ACC112 (cell line): ENCODE results near the gene LAMA3.

Experiments used
- H2AFZ ChIP-seq: fragments of 200-600 bp; sonication (generic); one replicate; pipeline ENCODE4 v1.6.0; 2017; ENCODE audit warnings: antibody characterized with exemption, low read length; ENCODE audit not compliant: unreplicated experiment
- H3K27ac ChIP-seq: fragments of 200-600 bp; sonication (generic); 2 replicates; pipeline ENCODE4 v1.5.1; 2014; ENCODE audit warnings: low read depth, mild to moderate bottlenecking, antibody characterized with exemption, low read length, moderate library complexity
- H3K27me3 ChIP-seq: fragments of 200-600 bp; sonication (generic); 2 replicates; pipeline ENCODE4 v1.6.1; 2014; ENCODE audit warnings: mild to moderate bottlenecking, antibody characterized with exemption, low read length, moderate library complexity, mixed read lengths; ENCODE audit not compliant: insufficient read depth
- H3K36me3 ChIP-seq: fragments of 200-600 bp; sonication (generic); 2 replicates; pipeline ENCODE4 v1.6.1; 2016; ENCODE audit warnings: mild to moderate bottlenecking, antibody characterized with exemption, low read length, moderate library complexity, mixed read lengths; ENCODE audit not compliant: insufficient read depth
- H3K4me1 ChIP-seq: fragments of 200-600 bp; sonication (generic); one replicate; pipeline ENCODE4 v1.6.1; 2016; ENCODE audit warnings: low read length, mixed read lengths; ENCODE audit not compliant: insufficient read depth, unreplicated experiment, control insufficient read depth
- H3K4me3 ChIP-seq: fragments of 200-600 bp; sonication (generic); 2 replicates; pipeline ENCODE4 v1.5.1; 2014; ENCODE audit warnings: mild to moderate bottlenecking, low read depth, low read length
- H3K79me2 ChIP-seq: fragments of 200-600 bp; sonication (generic); one replicate; pipeline ENCODE4 v1.6.0; 2016; ENCODE audit warnings: low read length; ENCODE audit not compliant: control insufficient read depth, unreplicated experiment, insufficient read depth

LAMA3 gene

DNA sequence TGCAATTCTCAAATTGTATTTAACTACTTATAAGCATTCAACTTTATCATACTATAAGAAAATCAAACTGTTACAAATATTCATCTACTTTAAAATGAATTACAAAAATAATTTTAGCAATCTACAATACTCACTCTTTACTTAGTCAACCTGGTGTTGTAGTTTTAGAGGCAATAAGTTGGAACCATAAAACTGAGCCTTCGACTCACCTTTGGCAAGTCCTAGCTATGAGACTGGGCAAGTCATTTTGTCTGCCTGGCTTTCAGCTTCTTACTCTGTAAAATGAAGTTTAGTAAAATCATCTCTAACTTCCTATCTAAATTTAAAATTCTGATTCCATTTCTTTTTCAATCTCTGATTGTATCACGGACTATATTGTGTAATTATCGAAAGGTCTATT lies 161.0 kb downstream of the LAMA3 start:
- Histone ChIP-seq H3K79me2 (no peaks in the 10 kb centered on the region), H2AFZ (no peak overlapping the region), H3K4me1 (peaks cover under 1% of the 10 kb centered on the region), H3K36me3 (no peaks in the 10 kb centered on the region), H3K27me3 (no peaks in the 10 kb centered on the region), H3K4me3 (no peak overlapping the region), H3K27ac (no peak overlapping the region)

DNA sequence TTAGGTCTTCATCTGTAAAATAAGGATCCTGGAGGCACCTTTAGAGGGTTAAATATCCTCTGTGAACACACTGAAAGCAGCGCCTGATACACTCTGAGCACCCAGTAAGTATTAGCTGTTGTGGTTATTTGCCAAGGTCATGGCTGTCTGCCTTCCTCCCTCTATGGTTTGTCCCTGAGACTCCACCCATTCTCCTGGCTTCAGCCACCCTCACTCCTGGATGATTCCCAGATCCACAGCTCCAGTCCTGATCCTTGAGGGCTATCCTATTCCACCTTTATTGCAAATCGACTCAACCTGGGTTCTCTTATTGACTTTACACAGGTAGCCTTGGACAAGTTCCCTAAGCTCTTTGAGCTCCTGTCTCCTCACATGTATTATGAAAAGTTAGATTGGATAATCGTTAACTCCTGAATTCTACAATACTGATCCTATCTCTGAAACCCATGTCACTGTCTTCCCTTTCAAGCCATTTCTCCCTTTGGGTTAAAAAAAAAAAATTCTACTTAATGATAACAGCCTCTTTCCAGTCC lies 162.3 kb downstream of the LAMA3 start:
- Histone ChIP-seq H3K79me2 (no peaks in the 10 kb centered on the region), H3K4me3 (no peak overlapping the region), H3K36me3 (no peaks in the 10 kb centered on the region), H2AFZ (no peak overlapping the region), H3K4me1 (no peaks in the 10 kb centered on the region), H3K27me3 (no peaks in the 10 kb centered on the region), H3K27ac (no peak overlapping the region)

DNA sequence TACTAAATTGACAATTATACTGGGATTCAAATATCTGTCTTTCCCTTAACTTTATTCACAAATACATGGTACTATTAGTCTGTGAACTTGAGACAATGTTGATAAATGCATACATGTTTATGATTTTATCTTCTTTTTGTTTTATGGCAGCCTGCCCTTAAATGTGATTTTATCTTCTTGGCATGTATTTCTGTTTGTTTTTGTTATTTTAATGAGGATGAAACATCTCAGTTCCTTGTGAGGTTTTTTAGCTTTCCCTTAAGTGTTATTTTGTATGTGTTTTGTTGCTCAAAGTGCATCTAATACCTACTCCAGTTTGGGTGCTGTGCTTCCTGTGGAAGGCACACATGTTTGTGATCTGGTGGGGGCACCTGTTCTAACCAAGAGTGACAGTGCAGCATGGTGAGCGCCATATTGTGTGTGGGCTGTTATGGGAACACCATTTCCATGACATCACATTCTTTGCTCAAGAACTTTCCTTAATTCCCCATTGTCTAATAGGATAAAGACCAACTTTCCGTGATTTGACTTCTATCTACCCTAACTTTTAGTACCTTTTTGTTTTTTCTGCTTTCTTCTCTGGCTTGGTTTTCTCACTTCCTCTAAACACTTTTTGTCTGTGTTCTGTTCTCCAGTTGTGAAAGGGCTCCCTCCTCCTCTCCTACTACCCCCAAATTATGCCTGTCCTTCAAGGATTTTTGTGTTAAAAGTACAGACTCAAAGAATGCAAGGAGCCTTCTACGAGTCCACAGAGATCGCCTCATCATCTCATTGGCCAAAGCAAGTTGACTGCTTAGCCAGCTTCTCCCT lies 163.2 kb downstream of the LAMA3 start:
- Histone ChIP-seq H2AFZ (no peak overlapping the region), H3K4me3 (no peak overlapping the region), H3K79me2 (no peaks in the 10 kb centered on the region), H3K36me3 (no peaks in the 10 kb centered on the region), H3K27me3 (no peaks in the 10 kb centered on the region), H3K27ac (no peak overlapping the region), H3K4me1 (no peaks in the 10 kb centered on the region)

DNA sequence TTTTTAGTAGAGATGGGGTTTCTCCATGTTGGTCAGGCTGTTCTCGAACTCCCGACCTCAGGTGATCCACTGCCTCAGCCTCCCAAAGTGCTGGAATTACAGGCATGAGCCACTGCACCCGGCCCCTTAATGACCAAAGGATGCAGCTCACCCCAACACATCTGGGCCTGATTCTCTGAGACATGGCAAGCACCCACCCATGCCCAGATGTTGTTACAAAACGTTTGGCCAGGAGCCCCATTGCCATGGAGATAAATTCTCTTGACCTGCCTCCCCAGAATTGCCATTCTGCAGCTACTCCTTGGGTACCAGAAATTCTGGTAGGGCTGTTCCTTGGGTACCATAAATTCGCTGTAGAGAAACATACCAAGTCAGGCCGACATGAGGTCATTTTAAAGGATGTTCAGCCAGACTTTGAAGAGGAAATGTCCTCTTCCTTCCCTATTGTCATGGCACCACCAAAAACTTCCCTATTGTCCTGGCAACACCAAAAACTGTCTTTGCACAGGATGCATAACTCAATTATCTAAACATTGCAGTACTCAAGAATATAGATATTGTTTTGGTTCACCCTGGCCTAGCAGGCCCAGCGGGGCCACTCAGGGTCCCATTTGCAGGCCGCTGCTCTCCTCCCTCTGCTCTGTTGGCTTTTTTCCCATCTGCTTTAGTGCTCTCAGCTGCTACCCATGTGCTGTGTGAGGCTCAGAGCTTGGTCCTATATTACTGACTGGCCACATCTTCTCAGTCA lies 164.4 kb downstream of the LAMA3 start:
- Histone ChIP-seq H3K27me3 (no peaks in the 10 kb centered on the region), H3K4me1 (no peaks in the 10 kb centered on the region), H3K79me2 (no peaks in the 10 kb centered on the region), H3K36me3 (no peaks in the 10 kb centered on the region), H3K27ac (no peak overlapping the region), H2AFZ (no peak overlapping the region), H3K4me3 (no peak overlapping the region)

DNA sequence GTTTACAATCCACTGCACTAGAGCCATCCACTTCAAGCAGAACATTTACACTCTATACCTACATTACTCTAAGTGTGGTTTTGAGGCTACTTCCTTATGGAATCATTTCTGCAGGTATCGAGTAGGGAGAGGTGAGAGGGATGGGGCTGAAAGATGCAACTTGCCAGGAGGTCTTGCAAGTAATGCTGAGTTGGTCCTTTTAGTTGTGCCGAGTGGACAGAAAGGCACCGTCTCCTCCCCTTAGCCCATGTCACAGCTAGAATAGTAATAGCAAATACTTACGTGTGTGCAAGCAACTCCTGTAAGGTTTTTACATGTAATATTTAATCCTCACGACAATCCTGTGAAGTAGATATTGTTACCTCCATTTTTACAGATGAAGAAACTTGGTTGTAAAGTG lies 166.5 kb downstream of the LAMA3 start:
- no peak overlapping the region for H2AFZ ChIP-seq
- no peaks in the 10 kb centered on the region for H3K27me3 ChIP-seq
- H3K27ac ChIP-seq: no peak overlapping the region
- H3K4me3 ChIP-seq: no peak overlapping the region
- H3K4me1 ChIP-seq: no peaks in the 10 kb centered on the region
- H3K36me3 ChIP-seq: no peaks in the 10 kb centered on the region
- H3K79me2 ChIP-seq: no peaks in the 10 kb centered on the region

DNA sequence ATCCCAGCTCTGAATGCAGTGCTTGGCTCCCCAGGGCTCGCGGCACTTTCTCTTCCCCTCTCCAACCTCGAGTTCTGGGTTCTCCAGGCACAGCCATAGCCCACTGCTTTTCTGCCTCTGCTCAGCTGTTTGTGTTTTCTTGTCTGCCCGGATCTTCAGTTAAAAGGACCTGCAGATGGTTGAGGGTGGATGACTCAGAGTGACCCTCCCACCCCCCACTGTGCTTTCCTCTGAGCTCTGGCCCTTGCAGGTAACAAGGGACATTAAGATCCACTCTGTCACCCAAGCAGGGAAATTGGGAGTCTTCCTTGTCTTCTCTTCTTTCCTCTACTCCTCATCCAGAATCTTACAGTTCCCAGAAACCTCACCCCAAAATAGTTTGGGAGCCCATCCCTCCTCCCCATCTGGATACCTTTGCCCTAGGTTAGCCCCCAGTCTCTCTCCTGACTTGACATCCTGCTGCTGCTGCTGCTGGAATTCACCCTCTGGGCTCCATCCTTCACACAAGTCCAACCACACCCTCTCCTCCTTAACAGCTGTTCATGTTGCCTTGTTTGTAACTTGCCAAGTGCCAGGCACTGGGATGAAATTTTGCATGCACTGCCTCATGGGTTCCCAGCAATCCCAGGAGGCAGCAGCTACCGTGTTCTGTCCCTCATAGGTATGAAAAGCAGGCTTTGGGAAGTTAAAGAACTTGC lies 167.4 kb downstream of the LAMA3 start:
- Histone ChIP-seq H3K4me3 (no peak overlapping the region), H3K79me2 (no peaks in the 10 kb centered on the region), H3K4me1 (peaks cover 4% of the 10 kb centered on the region), H2AFZ (no peak overlapping the region), H3K27me3 (no peaks in the 10 kb centered on the region), H3K36me3 (no peaks in the 10 kb centered on the region), H3K27ac (no peak overlapping the region)

DNA sequence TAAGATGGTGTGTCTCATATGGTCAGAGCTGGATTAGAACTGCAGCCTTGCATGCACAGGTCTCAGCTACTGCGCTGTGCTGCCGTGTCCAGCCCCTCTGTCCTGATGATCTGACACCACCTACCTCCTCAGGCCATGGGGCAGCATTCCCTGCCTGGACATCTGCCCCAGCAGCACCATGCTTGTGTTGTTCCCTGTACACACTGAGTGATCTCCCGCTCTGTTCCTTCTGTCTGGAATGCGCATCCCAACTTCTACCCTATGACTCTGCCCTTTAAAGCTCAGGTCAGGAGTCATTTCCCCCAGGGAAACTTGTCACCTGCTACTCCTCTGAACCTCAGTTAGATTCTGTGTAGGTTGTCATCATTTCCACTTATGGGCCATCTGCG lies 167.9 kb downstream of the LAMA3 start:
- peaks cover 9% of the 10 kb centered on the region for H3K4me1 ChIP-seq
- no peak overlapping the region for H3K27ac ChIP-seq
- H3K36me3 ChIP-seq: no peaks in the 10 kb centered on the region
- no peaks in the 10 kb centered on the region for H3K27me3 ChIP-seq
- no peaks in the 10 kb centered on the region for H3K79me2 ChIP-seq
- no peak overlapping the region for H2AFZ ChIP-seq
- no peak overlapping the region for H3K4me3 ChIP-seq

DNA sequence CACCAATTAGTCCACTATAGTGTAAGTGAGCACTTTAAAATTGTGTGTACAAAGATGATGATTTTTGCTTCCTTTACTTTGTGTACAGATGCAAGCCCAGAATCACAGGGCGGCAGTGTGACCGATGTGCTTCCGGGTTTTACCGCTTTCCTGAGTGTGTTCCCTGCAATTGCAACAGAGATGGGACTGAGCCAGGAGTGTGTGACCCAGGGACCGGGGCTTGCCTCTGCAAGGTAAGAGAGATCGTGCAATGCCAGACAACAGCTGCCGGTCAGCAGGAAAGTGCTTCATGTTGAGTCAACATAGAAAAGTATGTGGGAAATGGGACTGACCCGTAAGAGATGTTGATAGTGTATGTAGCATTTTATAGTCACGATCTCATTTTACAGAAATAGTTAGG lies 168.5 kb downstream of the LAMA3 start:
- Histone ChIP-seq H3K27me3 (no peaks in the 10 kb centered on the region), H3K27ac (no peak overlapping the region), H2AFZ (no peak overlapping the region), H3K79me2 (no peaks in the 10 kb centered on the region), H3K4me1 (peaks cover 13% of the 10 kb centered on the region), H3K4me3 (no peak overlapping the region), H3K36me3 (no peaks in the 10 kb centered on the region)

DNA sequence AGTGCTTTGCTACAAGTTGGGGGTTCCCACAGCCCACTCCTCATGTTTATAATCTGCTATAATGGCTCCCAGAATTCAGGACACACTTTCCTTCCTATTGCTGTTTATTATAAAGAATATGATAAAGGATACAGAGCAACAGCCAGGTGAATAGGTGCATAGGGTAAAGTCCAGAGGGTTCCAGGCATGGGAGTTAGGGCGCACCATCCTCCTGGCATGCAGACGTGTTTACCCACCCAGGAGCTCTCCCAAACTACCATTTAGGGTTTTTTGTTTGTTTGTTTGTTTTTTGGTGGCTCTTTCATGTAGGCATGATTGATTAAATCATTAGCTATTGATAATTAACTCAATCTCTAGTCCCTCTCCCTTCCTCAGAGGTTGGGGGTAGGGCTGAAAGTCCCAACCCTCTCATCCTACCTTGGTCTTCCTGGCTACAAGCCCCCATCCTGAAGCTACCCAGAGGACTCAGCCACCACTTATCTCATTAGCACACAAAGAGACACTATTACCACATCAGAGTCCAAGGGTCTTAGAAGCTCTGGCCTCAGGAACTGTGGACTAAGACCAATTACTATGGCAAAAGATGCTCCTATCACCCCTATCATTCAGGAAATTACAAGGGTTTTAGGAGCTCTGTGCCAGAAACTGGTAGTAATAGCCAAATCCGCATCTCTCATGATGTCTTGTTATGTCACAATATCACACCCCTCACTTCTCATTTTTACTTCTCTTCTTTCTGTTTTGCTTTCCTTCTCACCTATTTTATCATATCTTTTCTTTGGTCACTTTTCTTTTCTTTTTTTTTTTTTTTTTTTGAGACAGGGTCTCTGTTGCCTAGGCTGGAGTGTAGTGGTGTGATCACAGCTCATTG lies 170.4 kb downstream of the LAMA3 start:
- Histone ChIP-seq H3K79me2 (no peaks in the 10 kb centered on the region), H2AFZ (no peak overlapping the region), H3K36me3 (no peaks in the 10 kb centered on the region), H3K4me1 (peaks cover 13% of the 10 kb centered on the region), H3K4me3 (no peak overlapping the region), H3K27ac (no peak overlapping the region), H3K27me3 (no peaks in the 10 kb centered on the region)

DNA sequence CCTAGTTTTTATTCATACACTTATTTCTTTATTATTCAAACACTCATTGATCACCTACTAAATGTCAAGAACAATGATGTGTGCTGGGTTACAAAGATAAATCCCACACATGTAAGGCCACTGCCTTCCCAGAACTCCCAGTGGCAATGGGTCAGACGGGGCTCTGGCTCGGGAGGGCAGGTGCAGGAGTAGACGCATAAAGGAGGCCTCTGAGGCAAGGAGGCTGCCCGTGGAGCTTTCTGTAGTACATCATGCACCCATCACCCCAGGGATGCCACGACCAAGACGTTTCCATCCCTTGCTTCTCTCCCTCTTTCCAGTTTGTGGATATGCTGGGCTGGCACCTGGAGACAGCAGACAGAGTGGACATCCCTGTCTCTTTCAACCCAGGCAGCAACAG lies 172.1 kb downstream of the LAMA3 start:
- Histone ChIP-seq H3K36me3 (no peaks in the 10 kb centered on the region), H3K4me3 (no peak overlapping the region), H3K27me3 (no peaks in the 10 kb centered on the region)

More for the DNA sequence above, 172.1 kb downstream of the LAMA3 start:
- H3K4me1 ChIP-seq: peaks cover 13% of the 10 kb centered on the region
- H3K27ac ChIP-seq: no peak overlapping the region
- no peaks in the 10 kb centered on the region for H3K79me2 ChIP-seq
- no peak overlapping the region for H2AFZ ChIP-seq
